ENCODE measurements around the gene MEAF6.

The MEAF6 gene

DNA sequence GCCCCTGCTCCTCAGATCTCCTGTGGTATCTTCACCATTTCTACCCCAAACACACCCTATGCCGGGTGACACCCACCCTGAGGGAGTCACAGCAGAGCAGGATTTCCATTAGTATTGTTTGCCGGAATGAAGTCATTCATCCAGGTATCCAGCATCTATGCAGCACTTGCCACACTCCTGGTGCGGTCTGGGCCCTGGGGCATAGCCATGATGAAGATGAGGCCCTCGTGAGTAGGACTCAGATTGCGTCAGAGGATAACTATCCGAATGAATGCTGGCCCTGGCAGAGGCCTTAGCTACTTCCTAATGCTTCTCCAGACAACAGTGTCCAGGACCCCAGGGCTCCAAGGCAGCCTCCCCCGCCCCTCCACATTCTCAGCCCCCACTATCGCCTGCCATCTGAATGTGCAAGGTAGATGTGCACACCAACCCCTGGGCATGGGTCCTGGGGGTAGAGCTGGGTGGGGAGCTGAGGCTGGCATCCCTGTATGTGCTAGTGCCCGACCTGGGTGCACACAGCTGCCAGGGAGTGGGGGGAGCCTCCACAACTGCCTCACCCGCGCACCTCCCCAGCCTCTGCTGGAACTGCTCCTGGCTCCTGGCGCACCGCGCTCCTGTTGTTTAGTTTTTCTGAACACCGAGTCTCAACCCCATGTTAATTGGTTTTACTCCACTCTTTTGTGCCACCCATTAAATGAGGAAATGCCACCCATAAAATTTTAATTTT is 65.7 kb downstream of the MEAF6 start:
- H4K20me1 ChIP-seq (ENCODE audit: low read depth, low read length): no peaks in the 10 kb centered on the region
- H3K4me2 ChIP-seq (ENCODE audit: low read depth, low read length, poor library complexity, severe bottlenecking): no peak overlapping the region
- H3K9me3 ChIP-seq (ENCODE audit: insufficient read depth, low read length): no peaks in the 10 kb centered on the region
- H2AFZ ChIP-seq (ENCODE audit: low read depth, low read length, severe bottlenecking): no peak overlapping the region
- no peaks in the 10 kb centered on the region for H3F3A ChIP-seq (ENCODE audit: insufficient read depth)
- no peak overlapping the region for H3K9ac ChIP-seq (ENCODE audit: low read length)
- no peaks in the 10 kb centered on the region for H3K9me2 ChIP-seq (replicated peaks; ENCODE audit: insufficient read depth, low read length)
- TF ChIP-seq EZH2phosphoT487 (conservative IDR thresholded peaks at IDR 0.05; ENCODE audit: low read length): no peak
- TF ChIP-seq, protein P1, sequence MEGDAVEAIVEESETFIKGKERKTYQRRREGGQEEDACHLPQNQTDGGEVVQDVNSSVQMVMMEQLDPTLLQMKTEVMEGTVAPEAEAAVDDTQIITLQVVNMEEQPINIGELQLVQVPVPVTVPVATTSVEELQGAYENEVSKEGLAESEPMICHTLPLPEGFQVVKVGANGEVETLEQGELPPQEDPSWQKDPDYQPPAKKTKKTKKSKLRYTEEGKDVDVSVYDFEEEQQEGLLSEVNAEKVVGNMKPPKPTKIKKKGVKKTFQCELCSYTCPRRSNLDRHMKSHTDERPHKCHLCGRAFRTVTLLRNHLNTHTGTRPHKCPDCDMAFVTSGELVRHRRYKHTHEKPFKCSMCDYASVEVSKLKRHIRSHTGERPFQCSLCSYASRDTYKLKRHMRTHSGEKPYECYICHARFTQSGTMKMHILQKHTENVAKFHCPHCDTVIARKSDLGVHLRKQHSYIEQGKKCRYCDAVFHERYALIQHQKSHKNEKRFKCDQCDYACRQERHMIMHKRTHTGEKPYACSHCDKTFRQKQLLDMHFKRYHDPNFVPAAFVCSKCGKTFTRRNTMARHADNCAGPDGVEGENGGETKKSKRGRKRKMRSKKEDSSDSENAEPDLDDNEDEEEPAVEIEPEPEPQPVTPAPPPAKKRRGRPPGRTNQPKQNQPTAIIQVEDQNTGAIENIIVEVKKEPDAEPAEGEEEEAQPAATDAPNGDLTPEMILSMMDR (IDR thresholded peaks at IDR 0.05; ENCODE audit: insufficient read depth, low read length, poor library complexity, severe bottlenecking): no peak
- no peak overlapping the region for H3K4me3 ChIP-seq (ENCODE audit: insufficient read depth, low read length, poor library complexity, severe bottlenecking)
- no peak overlapping the region for H3K27ac ChIP-seq (ENCODE audit: low read depth, low read length)
- H3K79me2 ChIP-seq (ENCODE audit: insufficient read depth, low read length): no peaks in the 10 kb centered on the region
- H3K27me3 ChIP-seq (ENCODE audit: low read length): no peaks in the 10 kb centered on the region
- no peaks in the 10 kb centered on the region for H3K36me3 ChIP-seq (ENCODE audit: low read length)

DNA sequence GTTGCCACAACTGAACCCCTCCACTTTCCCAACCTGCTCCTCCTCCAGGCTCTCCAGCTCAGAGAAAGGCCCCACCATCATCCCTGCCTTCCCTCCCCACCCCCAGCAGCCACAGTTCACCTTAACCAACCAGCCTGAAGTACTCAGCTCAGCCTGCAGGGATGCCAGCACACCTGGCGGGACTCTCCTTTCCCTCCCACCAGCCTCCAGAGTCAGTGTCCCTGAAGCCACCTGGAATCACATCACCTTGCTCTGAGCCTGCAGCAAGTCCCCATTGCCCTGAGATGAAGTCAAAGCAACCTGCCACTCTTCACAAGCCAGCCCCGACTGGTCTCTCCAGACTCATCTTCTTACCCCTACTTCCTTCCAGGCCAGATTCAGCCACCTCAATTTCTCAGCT is 66.4 kb downstream of the MEAF6 start:
- Histone ChIP-seq H3K4me3 (ENCODE audit: insufficient read depth, low read length, poor library complexity, severe bottlenecking) (no peak overlapping the region), H3K9ac (ENCODE audit: low read length) (no peak overlapping the region), H4K20me1 (ENCODE audit: low read depth, low read length) (no peaks in the 10 kb centered on the region), H3K4me2 (ENCODE audit: low read depth, low read length, poor library complexity, severe bottlenecking) (no peak overlapping the region), H3K36me3 (ENCODE audit: low read length) (no peaks in the 10 kb centered on the region), H3K9me3 (ENCODE audit: insufficient read depth, low read length) (no peaks in the 10 kb centered on the region), H2AFZ (ENCODE audit: low read depth, low read length, severe bottlenecking) (no peak overlapping the region), H3K27me3 (ENCODE audit: low read length) (no peaks in the 10 kb centered on the region), H3K79me2 (ENCODE audit: insufficient read depth, low read length) (no peaks in the 10 kb centered on the region), H3F3A (ENCODE audit: insufficient read depth) (no peaks in the 10 kb centered on the region), H3K27ac (ENCODE audit: low read depth, low read length) (no peak overlapping the region), H3K9me2 (replicated peaks; ENCODE audit: insufficient read depth, low read length) (no peaks in the 10 kb centered on the region)
- TF ChIP-seq EZH2phosphoT487 (conservative IDR thresholded peaks at IDR 0.05; ENCODE audit: low read length): no peak
- TF ChIP-seq, protein P1 (IDR thresholded peaks at IDR 0.05; ENCODE audit: insufficient read depth, low read length, poor library complexity, severe bottlenecking): no peak

DNA sequence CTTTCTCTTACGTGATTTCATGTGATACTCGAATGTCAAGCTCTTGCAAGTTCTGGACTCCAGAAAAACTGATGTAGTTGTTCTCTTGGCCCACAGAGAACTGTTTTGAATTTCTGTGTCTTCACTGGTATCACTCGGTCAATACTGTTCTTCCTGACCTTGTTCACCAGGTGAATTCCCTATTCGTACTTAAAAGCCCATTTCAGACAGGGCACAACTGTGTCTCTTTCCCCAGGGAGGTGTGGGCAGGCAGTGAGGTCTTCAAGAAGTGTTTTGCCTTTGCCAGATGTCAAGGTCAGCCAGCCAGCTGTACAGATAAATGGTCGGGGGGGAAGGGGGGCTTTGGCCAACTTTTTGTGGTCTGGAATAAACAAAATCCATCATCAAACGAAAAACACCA is 67.7 kb downstream of the MEAF6 start:
- Histone ChIP-seq H3K79me2 (ENCODE audit: insufficient read depth, low read length) (no peaks in the 10 kb centered on the region), H3K9ac (ENCODE audit: low read length) (no peak overlapping the region)
- TF ChIP-seq EZH2phosphoT487 (conservative IDR thresholded peaks at IDR 0.05; ENCODE audit: low read length): no peak
- TF ChIP-seq, protein P1 (IDR thresholded peaks at IDR 0.05; ENCODE audit: insufficient read depth, low read length, poor library complexity, severe bottlenecking): no peak

More for the DNA sequence above, 67.7 kb downstream of the MEAF6 start:
- no peak overlapping the region for H3K4me2 ChIP-seq (ENCODE audit: low read depth, low read length, poor library complexity, severe bottlenecking)
- no peak overlapping the region for H2AFZ ChIP-seq (ENCODE audit: low read depth, low read length, severe bottlenecking)
- H3K9me2 ChIP-seq (replicated peaks; ENCODE audit: insufficient read depth, low read length): no peaks in the 10 kb centered on the region
- H3F3A ChIP-seq (ENCODE audit: insufficient read depth): no peaks in the 10 kb centered on the region
- H3K36me3 ChIP-seq (ENCODE audit: low read length): no peaks in the 10 kb centered on the region
- H3K4me3 ChIP-seq (ENCODE audit: insufficient read depth, low read length, poor library complexity, severe bottlenecking): no peak overlapping the region
- no peaks in the 10 kb centered on the region for H4K20me1 ChIP-seq (ENCODE audit: low read depth, low read length)
- no peak overlapping the region for H3K27ac ChIP-seq (ENCODE audit: low read depth, low read length)
- H3K9me3 ChIP-seq (ENCODE audit: insufficient read depth, low read length): no peaks in the 10 kb centered on the region
- H3K27me3 ChIP-seq (ENCODE audit: low read length): no peaks in the 10 kb centered on the region
